Testis (tissue), 3 donors: ENCODE results near the gene MRPS34. TPM values are rescaled to one million over a fixed set of nuclear protein-coding genes. Genes with fewer than 3 reads are reported as not detected.

Experiments used
- DNase-seq: peaks from one replicate; pipeline ENCODE4 v3.0.0-alpha.2; 2019
- H3K27ac ChIP-seq, 2 donors: fragments of 200-600 bp; sonication (generic); one replicate each; pipeline ENCODE4 v1.5.1; 2019
- H3K27me3 ChIP-seq: fragments of 200-600 bp; sonication (generic); one replicate; pipeline ENCODE4 v1.5.1; 2019
- H3K36me3 ChIP-seq: fragments of 200-600 bp; sonication (generic); one replicate; pipeline ENCODE4 v1.5.1; 2017; ENCODE audit warnings: low read depth; ENCODE audit errors: missing control alignments
- H3K4me1 ChIP-seq: fragments of 200-600 bp; sonication (generic); one replicate; pipeline ENCODE4 v1.5.1; 2019
- H3K4me3 ChIP-seq, 2 donors: fragments of 200-600 bp; sonication (generic); one replicate each; pipeline ENCODE4 v1.5.1; 2017 to 2019
- H3K9me3 ChIP-seq: fragments of 200-600 bp; sonication (generic); one replicate; pipeline ENCODE4 v1.5.1; 2017
- POLR2A ChIP-seq: fragments of 450-650 bp; IDR thresholded peaks from one replicate; pipeline ENCODE4 v1.6.1; 2017; ENCODE audit warnings: antibody characterized with exemption, mild to moderate bottlenecking, moderate library complexity
- WGBS, 2 donors: methylation state at CpG; one replicate each; pipeline ENCODE4 v1.1.5; 2018; 5-methylcytosine and 5-hydroxymethylcytosine counted together
- intact Hi-C: fragments of 100-400 bp; cut with DNase I; formaldehyde crosslinking; loops from one replicate; pipeline ENCODE4 v1.15.1; 2023; ENCODE audit warnings: low total_unique reads
- polyA plus RNA-seq: library from polyadenylated mRNA; stranded (reverse); fragments of 350-450 nt; fragmentation: Illumina TruSeq; extraction: RNeasy Lipid Tissue Mini Kit (QIAGEN cat#74804); gene quantifications from one replicate; pipeline ENCODE4 v1.2.3, GENCODE V29; 2014; ENCODE audit warnings: low read depth, low replicate concordance; ENCODE audit not compliant: insufficient read depth
- total RNA-seq, 2 donors: library from RNA; depleted of rRNA; stranded (reverse); fragments of >200 nt; gene quantifications; one replicate each; pipeline ENCODE4 v1.2.3, GENCODE V29; 2016
- TF ChIP-seq, protein P1 (sequence below), 3 experiments: fragments of 450-650 bp in 2 of 3; fragments of 200-600 bp in 1 of 3; sonication (generic) in 1 of 3; IDR thresholded peaks; one replicate each; pipeline ENCODE4 v1.5.1; 2016 to 2019; ENCODE audit warnings: antibody characterized with exemption in 3 of 3, mild to moderate bottlenecking in 2 of 3, moderate library complexity in 1 of 3

Gene MRPS34
- total and polyA plus RNA-seq, 3 donors from 2014 or later = 49.2 to 81.6 (median 66.5) TPM

DNA sequence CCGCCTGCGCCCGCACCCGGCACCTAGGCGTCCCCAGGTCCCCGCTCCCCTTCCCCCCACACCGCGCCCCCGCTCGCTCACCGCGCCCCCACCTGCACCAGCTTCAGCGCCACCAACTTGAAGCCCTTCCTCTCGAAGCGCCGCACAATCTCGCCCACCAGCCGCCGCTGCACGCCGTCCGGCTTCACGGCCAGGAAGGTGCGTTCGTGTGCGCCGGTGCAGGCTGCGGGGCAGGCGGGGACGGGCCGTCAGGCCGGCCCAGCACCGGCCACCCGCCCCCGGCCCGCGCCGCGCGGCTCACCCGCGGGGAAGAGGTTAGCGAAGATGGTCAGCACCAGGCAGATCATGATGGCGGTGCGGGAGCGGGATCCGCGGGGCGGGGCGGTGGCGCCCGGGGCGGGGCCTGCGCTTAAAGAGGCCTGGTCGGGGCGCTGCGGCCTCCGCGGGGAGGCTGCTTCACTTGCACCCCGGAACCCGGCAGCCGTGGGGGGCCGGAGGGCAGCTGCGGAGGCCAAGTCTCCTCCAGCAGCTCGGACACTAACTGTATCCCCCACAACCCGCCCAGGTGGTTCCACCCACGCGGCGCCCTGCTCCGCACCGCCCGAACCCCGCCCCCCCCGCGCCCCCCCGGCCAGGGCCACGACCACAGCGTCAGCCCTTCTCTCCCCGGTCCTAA lies 1.6 kb downstream of the MRPS34 start, which contains the start of gene NME3:
Gene NME3, minus strand, starts transcription at position 356 of the 676 bp plus-strand sequence. Its CDS starts 9 bp downstream, at position 347.
- Histone ChIP-seq H3K36me3 (no peaks in the 10 kb centered on the region), H3K4me1 (peaks cover 27% of the 10 kb centered on the region), H3K27me3 (no peaks in the 10 kb centered on the region), H3K9me3 (no peaks in the 10 kb centered on the region), H3K4me3 (peak within 1 kb of the TSS; percentile 86), H3K27ac (peak within 1 kb of the TSS; percentile 73 to 87)
- DNase-seq = peak; percentile 88
- WGBS, 2 donors = 0 to 1% methylated on average over 11 to 67 of the region's 79 CpGs
- intact Hi-C loops = no loop called here
- no peak for TF ChIP-seq POLR2A
- TF ChIP-seq, protein P1, sequence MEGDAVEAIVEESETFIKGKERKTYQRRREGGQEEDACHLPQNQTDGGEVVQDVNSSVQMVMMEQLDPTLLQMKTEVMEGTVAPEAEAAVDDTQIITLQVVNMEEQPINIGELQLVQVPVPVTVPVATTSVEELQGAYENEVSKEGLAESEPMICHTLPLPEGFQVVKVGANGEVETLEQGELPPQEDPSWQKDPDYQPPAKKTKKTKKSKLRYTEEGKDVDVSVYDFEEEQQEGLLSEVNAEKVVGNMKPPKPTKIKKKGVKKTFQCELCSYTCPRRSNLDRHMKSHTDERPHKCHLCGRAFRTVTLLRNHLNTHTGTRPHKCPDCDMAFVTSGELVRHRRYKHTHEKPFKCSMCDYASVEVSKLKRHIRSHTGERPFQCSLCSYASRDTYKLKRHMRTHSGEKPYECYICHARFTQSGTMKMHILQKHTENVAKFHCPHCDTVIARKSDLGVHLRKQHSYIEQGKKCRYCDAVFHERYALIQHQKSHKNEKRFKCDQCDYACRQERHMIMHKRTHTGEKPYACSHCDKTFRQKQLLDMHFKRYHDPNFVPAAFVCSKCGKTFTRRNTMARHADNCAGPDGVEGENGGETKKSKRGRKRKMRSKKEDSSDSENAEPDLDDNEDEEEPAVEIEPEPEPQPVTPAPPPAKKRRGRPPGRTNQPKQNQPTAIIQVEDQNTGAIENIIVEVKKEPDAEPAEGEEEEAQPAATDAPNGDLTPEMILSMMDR (IDR thresholded peaks at IDR 0.05) = no peak

DNA sequence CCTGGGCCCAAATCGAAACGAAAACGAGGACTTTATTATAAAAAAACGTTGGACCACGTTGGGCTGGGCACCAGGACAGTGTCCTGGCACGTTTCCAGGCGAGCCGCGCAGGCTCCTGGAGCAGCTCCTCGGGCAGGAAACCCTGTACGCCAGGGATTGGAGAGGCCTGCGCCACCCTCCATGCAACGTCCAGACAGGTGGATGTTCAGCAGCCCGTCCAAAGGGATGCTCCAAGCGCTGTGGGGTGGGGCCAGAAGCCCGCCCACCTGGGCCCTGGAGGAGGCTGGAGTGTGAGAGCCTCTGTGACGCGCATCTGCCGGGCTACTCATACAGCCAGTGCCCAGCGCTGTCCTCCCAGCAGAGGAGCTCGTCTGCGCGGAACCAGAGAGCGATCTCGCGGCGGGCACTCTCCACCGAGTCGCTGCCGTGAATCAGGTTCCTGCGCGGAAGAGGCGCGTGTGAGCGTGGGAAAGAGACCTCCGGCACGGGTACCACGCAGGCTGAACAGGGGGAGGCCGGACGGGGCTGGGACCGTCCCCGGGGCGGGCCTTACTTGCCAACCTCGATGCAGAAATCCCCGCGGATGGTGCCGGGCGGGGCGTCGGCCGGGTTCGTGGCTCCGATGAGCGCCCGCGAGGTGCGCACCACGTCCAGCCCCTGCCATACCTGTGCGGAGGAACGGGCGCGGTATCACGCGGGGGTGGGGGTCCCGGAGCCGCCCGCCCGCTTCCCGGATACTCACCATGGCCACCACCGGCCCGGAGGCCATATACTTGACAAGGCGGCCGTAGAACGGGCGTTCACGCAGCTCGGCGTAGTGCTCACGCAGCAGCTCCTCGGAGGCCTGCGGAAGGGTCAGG lies 2.4 kb downstream of the MRPS34 start:
- Histone ChIP-seq H3K4me1 (peaks cover 27% of the 10 kb centered on the region), H3K27ac (peak overlapping the region; percentile 72 to 87), H3K36me3 (no peaks in the 10 kb centered on the region), H3K9me3 (no peaks in the 10 kb centered on the region), H3K4me3 (peak overlapping the region; percentile 86), H3K27me3 (no peaks in the 10 kb centered on the region)
- DNase-seq = peak; percentile 62
- 3% methylated on average over 27 to 58 of the region's 81 CpGs for WGBS, 2 donors
- TF ChIP-seq POLR2A = no peak
- TF ChIP-seq, protein P1 (IDR thresholded peaks at IDR 0.05) = no peak
- intact Hi-C loops = no loop called here

GRCh38 chr16:1769402-1770300 lies 3.3 kb downstream of the MRPS34 start:
- TF ChIP-seq POLR2A = no peak
- TF ChIP-seq, protein P1 (IDR thresholded peaks at IDR 0.05) = no peak
- intact Hi-C loops = no loop called here
- Histone ChIP-seq H3K36me3 (no peaks in the 10 kb centered on the region), H3K27me3 (no peaks in the 10 kb centered on the region), H3K9me3 (no peaks in the 10 kb centered on the region), H3K4me3 (peak overlapping the region in 1 of 2 donors; percentile 86), H3K27ac (peak overlapping the region; percentile 72 to 87), H3K4me1 (peaks cover 27% of the 10 kb centered on the region)
- 26 to 74% methylated on average over 6 to 27 of the region's 27 CpGs for WGBS, 2 donors
- DNase-seq = no peak

- WGBS, 2 donors = 77 to 83% methylated on average over 11 to 21 of the region's 26 CpGs
- Histone ChIP-seq H3K36me3 (no peaks in the 10 kb centered on the region), H3K9me3 (no peaks in the 10 kb centered on the region), H3K27ac (peak overlapping the region in 1 of 2 donors; percentile 87), H3K4me1 (peaks cover 21% of the 10 kb centered on the region), H3K27me3 (no peaks in the 10 kb centered on the region), H3K4me3 (no peak overlapping the region)
- intact Hi-C loops = no loop called here
- DNase-seq = no peak
- TF ChIP-seq, protein P1 (IDR thresholded peaks at IDR 0.05) = no peak
- no peak for TF ChIP-seq POLR2A
Measured at GRCh38 chr16:1768767-1769401, 4.0 kb downstream of the MRPS34 start.
